HG02798 (cell line): ENCODE measurements around the gene MCAM.

Source experiments
- ATAC-seq: cut with Tn5 transposase; IDR thresholded peaks from one replicate; pipeline ENCODE4 v1.9.1; 2021; ENCODE audit warnings: mild to moderate bottlenecking; ENCODE audit not compliant: unreplicated experiment, poor library complexity

Gene MCAM

DNA sequence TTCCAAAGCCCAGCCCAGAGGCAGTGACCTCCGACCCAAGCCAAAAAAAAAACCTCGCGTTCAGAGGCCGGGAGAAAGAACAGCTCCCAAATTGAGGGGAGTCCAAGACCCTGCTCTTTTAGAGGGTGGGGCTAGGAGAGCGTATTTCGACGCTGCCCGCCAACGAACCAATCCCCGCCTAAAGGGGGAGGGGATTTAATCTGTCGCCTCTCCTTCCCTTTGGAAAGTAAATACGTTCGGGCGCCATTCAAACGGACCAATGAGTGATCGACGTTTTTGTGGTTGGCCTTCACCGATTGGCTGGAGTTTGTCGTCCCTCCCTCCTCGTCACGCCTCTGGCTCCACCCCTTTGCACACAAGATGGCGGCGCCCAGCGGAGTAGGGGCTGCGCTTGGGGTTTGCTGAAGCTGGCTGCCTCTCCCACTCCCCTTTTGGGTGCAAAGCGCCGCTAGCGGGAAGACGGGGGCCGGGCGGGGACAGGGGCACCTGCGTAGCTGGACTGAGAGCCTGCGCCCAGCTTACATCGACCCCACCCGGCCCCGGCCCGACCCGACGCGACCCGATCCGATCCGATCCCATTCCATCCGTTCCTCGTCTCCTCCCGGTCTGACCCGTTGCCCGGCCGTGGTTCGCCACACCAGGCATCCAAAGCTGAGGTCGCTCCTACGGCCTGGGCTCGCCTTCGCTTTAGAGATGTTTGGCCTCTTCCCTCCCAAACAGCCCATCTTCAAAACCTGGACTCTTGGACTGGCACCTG, 17.4 kb upstream of the MCAM start, which contains the start of gene RNF26:
TSS of gene RNF26 (plus strand) at position 354 of the 757 bp plus-strand sequence. CDS start 596 bp downstream, outside the sequence.
- peak; percentile 97 for ATAC-seq

DNA sequence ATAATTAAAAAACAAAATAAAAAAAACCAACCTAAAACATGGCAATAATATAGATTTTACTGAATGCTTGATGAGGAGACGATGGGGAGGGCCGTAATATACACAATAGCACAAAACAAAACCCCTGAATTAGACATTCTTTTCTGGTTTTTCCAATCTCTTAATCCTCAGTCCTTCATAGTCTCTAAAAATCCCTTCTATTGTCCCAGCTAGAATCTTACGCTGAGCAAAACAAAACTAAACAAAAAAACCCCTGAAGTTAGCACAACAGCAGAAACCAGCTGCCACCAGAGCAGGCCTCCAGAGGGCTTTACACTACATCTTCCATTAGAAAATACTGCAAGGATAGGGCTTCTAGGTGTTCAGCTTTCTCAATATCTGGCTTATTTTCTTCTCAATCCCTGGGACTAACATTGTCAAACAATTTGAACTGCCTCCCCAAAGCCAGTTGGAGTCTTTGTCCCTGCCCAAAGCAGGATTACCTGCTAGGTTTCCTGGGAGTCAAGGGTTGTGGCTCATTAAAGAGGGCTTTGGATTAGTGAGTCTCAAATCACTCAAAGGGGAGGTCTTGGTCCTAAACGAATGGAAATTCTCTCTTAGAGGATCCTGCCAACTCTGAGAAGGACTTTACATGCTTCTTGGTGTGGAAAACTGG, 15.3 kb upstream of the MCAM start:
- no peak for ATAC-seq

DNA sequence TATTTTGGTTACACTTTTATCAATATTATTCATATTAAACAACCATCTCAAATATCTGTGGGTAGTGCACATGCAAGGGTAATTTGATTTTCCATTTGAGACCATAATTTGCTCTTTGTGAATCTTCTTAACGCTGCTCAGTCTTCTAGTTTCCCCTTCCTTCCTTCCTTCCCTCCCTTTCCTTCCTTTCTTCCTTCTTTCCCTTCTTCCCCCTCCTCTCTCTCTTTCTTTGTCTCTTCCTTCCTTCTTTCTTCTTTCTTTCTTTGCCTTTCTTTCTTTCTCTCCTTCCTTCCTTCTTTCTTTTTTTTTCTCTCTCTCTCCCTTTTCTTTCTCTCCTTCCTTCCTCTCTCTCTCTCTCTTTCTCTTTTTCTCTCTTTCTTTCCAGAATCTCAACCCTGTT, 13.3 kb upstream of the MCAM start:
- ATAC-seq, result no peak

DNA sequence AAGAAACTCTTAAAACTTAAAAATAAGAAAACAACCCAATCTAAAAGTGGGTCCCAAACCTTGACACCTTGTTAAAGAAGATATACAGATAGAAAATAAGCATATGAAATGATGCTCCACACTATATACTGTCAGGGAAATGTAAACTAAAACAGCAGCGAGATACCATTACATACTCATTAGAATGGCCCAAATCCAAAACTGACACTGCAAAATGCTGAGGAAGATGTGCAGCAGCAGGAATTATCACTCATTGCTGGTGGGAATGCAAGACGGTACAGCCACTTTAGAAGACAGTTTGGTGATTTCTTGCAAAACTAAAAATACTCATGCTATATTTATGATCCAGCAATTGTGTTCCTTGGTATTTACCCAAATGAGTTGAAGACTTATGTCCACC, 12.4 kb upstream of the MCAM start:
- no peak for ATAC-seq

DNA sequence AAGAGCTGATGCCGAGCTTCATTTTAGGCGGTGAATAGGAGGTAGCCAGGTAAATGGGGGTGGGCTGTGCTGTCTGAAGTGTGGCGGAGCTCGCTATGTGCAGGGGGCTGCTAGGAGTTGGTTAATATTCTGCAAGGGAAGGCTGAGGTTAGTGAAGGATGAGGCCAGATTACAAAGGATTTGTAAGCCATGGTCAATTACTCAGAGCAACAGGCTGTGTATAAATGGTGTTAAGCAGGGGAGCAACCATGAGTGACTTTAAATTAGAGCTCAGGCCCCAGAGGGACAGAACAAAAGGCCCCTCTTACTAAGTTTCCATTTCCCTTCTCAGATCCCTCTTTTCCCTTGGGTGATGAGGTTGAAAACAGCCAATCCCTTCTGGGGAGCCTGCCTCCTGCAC, 7.3 kb upstream of the MCAM start:
- no peak for ATAC-seq

DNA sequence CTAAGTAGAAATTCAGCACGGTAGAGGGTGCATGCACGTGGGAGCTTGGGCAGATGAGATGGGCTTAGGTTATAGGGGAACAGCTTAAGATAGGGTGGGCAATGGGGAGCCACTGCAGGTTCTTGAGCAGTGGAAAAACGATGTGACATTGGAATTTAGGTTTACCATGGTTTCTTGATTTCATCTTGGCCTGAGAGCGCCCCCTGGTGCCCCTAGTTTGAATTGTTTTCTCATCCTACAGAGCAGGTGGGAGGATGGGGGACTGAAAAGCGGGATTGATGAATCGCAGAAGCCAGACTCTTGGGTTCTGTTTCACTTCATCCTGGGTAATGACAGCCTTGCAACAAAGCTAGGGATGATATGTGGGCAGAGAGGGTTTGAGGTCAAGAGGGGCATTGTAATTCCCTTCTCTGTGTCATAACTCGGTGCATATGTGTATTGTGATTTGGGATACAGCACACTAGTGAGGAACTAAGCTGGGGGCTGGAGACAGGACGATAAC, 6.7 kb upstream of the MCAM start:
- ATAC-seq, result no peak

DNA sequence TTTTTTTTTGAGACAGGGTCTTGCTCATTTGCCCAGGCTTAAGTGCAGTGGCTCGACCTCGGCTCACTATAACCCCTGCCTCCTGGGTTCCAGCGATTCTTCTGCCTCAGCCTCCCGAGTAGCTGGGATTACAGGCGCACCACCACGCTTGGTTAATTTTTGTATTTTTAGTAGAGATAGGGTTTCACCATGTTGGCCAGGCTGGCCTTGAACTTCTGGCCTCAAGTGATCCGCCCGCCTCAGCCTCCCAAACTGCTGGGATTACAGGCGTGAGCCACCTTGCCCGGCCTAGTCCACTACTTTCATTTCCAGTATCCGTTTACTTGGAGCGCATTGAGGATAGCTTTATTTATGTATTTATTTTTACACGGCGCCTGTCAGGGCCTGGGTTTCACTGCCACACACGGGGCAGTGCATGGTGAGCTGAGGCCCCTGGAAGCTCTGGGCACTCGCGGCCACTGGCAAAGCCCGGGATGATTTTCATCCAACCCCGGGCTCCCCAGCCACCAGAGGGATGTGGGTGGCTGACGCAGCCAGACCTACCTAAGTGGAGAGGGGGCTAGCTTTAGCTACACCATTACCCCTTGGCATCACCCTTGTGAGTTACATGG, 6.1 kb upstream of the MCAM start:
- ATAC-seq, result no peak

DNA sequence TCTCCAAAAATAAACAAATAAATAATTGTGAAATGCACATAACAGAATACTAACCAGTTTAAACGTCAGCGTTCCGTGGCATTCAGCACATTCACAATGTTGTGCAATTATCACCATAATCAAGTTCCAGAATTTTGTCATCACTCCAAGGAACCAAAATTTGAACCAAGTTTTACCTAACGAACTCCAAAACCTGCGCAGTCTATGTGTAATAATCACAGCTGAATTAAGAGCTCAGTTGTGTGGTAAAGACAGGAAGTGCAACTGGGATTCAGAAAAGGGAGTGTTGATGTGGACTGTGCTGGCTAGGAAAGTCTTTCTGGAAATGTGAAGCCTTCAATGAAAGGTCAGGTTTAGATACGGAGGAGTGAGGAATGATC, 5.4 kb upstream of the MCAM start:
- no peak for ATAC-seq

DNA sequence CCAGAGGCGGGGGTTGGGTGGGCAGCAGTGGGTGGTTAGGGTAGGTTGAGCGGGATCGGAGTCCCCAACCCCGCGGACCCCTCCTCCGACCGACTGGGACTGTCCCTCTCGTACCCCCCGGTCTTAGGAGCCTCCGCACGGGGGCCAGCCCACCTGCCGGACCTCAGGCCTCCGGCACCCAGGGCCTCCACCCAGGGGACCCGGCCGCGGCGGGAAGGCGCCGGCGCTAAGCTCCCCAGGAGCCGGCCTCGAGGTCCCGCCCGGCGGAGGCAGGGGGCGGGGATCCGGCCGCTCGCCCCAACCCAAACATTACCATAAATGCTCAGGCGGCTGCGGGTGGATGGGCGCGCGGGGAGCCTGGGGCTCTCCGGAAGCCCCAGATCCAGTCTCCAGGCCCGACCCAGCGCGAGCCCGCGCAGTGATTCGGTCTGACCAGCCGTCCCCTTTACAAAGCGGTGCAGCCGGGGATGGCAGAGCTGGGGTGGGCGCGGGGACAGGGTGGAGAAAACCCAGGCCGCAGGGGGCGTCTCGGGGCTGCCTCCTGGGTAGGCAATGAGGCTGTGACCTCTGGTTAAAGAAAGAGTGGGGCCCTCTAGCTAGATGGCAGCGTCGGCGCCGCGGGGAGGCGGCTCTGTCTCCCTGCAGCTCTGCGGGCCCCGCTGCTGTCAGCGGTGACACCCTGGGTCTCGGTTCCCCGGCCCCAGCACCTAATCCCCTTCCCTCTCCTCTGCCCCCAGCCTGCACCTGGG, 4.0 kb upstream of the MCAM start:
- ATAC-seq, result peak; percentile 51

DNA sequence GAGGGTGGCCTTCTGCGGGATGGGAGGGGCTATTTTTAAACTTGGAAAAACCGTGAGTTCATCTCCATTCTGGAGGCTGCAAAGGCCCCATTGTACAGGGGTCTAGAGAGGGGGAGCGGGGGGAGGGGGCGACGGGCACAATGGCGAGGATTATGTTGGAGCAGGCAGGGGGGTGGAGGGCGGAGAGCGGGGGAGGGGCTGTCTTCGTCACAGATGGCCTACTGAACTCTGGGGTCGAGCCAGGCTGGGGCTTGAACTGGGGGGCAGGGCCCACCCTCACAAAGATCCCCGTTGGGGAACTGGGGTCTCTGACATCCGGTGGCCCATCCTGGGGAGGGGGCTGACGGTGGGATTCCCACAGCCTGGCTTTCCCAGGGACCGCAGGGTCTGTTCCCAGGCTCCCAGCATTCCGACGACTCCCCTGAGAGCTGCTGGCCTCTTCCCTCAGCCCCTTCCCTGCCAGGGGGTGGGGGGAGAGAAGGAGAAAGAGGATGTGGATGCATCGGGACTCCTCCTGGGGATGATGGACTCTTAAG, 3.4 kb upstream of the MCAM start:
- ATAC-seq, result no peak

DNA sequence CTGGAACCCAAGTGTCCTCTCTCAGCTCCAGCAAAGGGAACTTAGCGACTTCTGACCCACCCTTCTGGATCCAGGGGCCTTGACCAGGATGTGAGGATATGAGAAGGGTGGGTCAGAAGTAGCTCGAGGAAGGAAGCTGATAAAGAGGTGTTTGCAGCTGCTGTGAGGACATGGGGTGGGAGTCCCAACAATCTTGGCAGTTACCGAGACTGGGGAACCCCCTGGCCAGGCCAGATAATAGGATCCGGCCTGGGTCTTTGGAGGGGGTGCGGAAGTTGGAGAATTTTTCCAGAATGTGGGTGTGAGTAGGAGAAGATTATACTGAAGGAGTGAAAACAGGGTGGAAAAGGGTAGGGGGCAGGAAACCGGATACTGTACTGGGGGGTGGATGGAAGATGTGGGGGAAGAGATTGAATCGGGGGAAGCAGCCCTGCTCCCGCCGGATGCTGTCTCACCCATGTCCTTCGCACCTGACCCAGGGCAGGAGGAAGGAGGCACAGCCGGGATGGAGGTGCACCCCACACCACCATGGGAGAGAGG, 2.8 kb upstream of the MCAM start:
- ATAC-seq, result no peak

DNA sequence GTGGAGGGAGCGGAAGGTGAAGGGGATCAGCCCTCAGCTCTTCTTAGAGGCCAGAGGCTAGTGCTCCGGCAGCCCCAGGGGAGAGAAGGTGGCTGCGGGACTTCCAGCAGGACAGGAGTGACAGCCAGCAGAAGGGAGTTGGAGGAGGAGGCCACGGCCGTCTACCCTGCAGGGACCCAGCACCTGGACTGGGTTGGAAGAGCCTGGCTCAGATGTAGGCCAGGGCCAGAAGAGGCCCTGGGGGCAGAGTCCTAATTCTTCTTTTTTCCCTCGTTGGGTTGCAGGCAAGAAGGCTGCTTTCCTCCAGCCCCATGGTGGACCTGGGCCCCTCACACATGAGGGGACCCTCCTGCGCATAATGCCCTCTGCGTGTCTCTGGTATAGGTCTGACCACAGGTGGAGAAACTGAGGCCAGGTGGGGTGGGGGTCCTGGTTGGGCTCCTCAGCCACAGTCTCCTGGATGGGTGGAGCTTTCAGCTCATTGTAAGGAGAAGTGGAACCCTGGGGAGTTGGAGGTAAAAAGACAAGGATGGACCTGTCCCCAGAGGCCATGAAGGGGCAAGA, 2.3 kb upstream of the MCAM start:
- ATAC-seq, result no peak

DNA sequence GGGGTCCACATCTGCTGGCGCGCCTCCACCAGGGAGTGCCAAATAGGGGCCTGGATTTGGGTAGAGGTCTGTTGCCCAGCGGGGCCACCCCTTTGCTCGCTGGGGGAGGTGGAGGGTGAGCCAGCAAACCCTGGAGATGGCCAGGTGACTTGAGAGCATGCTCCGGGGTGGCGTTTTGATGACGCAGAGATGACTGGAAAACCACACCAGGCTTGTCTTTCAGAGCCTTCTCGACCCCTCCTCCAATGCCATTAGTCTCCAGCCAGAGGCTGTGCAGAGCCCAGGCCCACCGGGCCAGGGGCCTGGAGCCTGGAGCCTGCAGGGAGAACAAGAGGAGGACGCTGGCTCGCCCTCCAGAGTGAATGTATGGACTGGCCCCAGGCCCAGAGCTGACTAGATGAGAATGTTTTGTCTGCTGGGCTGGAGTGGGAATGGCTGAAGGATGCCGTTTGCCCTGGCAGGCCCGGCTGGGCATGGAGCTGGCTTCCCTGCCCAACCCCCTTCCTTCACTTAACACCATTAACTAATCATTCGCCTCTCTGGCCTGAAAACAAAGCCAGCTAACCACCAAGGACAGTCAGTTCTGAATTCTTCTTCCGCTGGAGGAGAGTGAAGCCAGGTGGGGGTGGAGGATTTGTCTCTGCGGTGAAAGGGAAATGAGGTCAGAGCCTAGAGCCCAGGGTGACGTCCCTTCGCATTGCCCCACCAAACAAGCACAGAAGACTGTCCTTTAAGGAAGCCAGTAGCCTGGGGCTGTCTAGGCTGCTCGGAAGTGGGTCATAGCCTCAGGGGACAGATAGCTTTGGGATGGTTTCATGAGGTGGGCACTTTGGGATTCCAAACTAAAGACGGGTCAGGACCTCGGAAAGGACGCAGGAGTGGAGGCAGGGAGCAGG, 1.6 kb upstream of the MCAM start:
- ATAC-seq, result peak; percentile 39

DNA sequence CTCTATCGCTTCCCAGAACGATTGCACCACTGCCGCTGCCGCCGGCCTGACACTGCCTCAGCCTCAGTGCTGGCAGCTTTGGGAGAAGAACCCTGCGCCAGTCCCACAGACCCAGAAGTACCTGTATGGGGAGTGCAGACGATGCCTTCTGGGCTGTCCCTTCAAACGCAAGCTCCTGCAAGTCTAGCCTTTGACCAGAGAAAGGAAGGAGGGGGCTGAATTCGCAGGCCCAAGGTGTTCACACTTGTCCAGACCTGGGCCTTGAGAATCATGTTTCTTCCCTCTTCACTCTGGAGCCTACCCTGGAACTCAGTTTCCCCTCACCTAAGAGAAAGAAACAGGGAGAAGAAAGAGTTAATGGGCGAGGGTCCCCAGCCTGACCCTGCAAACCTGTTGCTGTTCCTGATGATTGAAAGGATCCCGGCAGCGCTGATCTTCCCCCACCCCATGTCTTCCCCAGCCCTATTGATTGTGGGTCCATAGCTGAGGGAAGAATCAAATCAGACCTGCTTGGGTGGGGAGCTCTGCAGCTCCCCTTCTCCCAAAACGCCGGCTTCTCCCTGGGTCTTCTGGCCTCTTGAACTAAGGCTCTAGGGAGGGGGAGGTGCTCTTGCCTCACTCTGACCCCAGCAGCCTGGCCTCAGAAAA, 786 bp upstream of the MCAM start:
- ATAC-seq, result no peak

DNA sequence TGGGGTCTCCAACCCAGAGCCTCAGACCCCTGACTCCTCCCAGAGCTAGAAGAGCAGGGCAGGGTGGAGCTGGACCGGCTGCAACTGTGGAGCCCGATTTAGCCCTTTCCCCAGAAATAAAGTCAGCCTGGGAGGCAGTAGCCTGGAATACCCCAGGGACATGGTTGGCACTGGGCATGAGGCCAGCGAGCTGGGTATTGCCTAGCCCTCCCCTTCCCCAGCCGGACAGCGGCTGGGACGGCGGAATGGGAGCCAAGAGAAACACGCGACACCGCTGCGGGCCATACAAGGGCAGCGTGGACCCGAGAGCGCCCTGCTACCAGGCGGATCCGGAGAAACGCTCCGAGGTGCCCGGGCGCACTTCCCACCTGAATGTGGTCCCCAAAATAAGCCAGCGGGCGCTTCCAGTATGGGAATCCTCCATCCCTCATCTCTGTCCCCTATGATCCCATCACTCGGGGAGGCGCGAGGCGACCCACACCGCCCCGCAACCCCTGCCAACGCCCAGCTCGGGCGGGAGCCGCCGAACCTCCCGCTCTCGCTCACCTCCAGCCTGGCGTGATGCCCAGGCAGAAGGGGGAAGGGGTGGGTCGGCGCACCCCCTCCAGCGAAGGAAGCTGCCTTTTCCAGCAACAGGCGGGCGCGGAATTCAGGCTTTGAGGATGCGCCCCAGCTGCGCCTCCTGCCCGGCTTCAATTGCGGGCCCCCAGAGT, 758 bp downstream of the MCAM start:
- no peak for ATAC-seq

DNA sequence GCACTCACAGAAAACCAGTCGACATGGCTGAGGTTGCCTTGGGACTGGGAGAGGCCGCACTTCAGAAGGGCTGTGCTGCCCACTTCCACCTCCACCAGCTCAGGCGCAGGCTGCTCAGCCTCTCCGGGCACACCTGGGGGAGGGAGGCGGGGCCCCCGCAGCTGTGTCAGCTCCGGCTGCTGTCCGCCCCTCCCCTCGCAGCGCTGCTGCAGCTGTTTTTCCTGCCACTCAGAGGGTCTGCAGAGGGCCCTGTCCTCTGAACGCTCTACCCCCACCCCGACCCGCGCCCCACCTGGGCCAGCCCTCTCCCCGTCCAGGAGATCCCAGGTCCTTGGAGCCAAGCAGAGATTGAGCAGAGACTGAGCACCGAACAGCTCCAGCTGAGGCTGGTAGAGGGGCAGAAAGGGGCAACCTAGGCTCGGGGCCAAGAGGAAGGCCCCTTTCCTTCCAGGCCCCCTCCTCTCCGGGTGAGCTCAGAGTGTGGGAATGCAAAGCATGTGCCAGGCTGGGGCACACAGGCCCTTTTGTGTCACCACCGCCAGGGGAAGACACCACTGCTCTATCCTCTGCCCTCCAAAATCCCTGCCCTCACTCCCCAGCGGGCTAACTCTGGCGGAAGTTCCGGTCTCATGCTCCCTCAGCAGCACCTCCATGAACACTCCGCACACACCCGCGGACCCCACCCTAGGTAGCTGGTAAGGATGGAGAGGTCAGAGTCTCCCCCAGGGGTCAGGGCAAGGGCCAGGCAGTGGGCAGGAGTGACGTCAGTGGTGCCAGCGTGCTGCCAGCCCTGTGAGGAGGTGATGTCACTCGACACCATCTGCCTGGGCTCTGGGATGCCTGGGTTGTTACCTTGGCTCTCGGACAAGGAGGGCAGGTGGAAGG, 1.6 kb downstream of the MCAM start:
- peak; percentile 41 for ATAC-seq

DNA sequence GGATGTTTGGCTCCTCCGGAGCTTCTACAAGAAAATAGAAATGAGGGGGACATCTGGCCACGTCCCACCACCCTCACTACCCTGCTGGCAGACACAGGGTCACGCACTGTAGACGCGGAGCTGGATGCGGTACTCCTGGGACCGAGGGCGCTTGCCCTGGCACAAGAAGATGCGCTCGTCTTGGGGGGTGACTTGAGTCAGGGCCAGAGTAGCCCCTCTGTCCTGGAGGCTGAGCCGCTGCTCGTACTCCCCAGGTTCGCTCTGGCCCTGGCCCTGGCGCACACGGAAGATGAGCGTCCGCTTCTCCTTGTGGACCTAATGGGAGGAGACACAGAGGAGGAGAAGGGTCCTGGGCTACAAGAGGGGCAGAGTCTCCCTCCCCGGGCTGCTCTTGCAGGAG, 2.2 kb downstream of the MCAM start:
- no peak for ATAC-seq
